Measurements from ENCODE around the gene ZNF385A. TPM values are rescaled to one million over a fixed set of nuclear protein-coding genes. Genes with fewer than 3 reads are reported as not detected.
A peak's percentile ranks its signal among the peaks of the same experiment; 100 is the strongest.

Gene ZNF385A
- total RNA-seq = under 1 TPM; 0.77 to 0.78 TPM
- not detected for polyA plus RNA-seq

GRCh38 chr12:54384591-54385041 lies at the start of gene ZNF385A:
ZNF385A (minus strand) TSS chr12:54384733; CDS start chr12:54384514, 219 bp downstream.
- Mint-ChIP-seq H3K27me3 (no peaks in the 10 kb centered on the region), H3K27ac (peak within 1 kb of the TSS in 2 of 8 donors; percentile 43 to 44), H3K4me3 (no peak within 1 kb of the TSS), H3K36me3 (no peaks in the 10 kb centered on the region), H3K4me1 (peaks cover 2 to 4% (median 4%) of the 10 kb centered on the region in 3 donors), H3K9me3 (no peaks in the 10 kb centered on the region)
- CTCF ChIA-PET = interaction anchor here (0.9 to 1.4 kb wide), 5 partner anchors 13 to 55 kb away, joined by 3 to 5 read pairs (median 3); no protein-coding TSS in a partner anchor
- Histone ChIP-seq H3K4me3 (ENCODE audit: low read length) (no peak within 1 kb of the TSS), H3K36me3 (ENCODE audit: insufficient read depth, low read length) (no peaks in the 10 kb centered on the region), H3K27ac (ENCODE audit: low read depth, low read length) (peak within 1 kb of the TSS; percentile 43), H3K4me1 (ENCODE audit: insufficient read depth, low read length) (no peaks in the 10 kb centered on the region), H3K9me3 (ENCODE audit: low read length) (no peaks in the 10 kb centered on the region), H3K27me3 (ENCODE audit: insufficient read depth, low read length, poor library complexity, severe bottlenecking) (no peaks in the 10 kb centered on the region)
- DNase-seq = no peak
- POLR2A ChIA-PET = no interaction called here

- H3K4me1 ChIP-seq (ENCODE audit: insufficient read depth, low read length) = peaks cover 32% of the 10 kb centered on the region
- ChIA-PET POLR2A (no interaction called here), CTCF (interaction anchor here (1.7 to 11.9 kb wide), 3 partner anchors 13 to 52 kb away, joined by 7 to 386 read pairs (median 10); no protein-coding TSS in a partner anchor)
- Mint-ChIP-seq H3K36me3 (no peaks in the 10 kb centered on the region), H3K4me3 (peak overlapping the region in 6 of 7 donors; percentile 23 to 84 (median 60)), H3K4me1 (peaks cover 36 to 44% (median 37%) of the 10 kb centered on the region in 3 donors), H3K27me3 (peaks cover 1 to 4% of the 10 kb centered on the region in 2 donors), H3K27ac (peak overlapping the region in 5 of 8 donors; percentile 16 to 83 (median 79)), H3K9me3 (no peaks in the 10 kb centered on the region)
- H3K4me3 ChIP-seq (ENCODE audit: low read length) = no peak overlapping the region
- DNase-seq = no peak
- no peaks in the 10 kb centered on the region for H3K27me3 ChIP-seq (ENCODE audit: insufficient read depth, low read length, poor library complexity, severe bottlenecking)
- peak overlapping the region; percentile 28 for H3K27ac ChIP-seq (ENCODE audit: low read depth, low read length)
- H3K36me3 ChIP-seq (ENCODE audit: insufficient read depth, low read length) = no peaks in the 10 kb centered on the region
- no peaks in the 10 kb centered on the region for H3K9me3 ChIP-seq (ENCODE audit: low read length)
These were observed 48.3 kb upstream of the ZNF385A start for GRCh38 chr12:54432815-54433164.

- H3K27ac ChIP-seq (ENCODE audit: low read depth, low read length) = peak overlapping the region; percentile 28
These were observed 47.6 kb upstream of the ZNF385A start for GRCh38 chr12:54431911-54432814.

GRCh38 chr12:54430471-54431069 lies 46.0 kb upstream of the ZNF385A start:
- Histone ChIP-seq H3K9me3 (ENCODE audit: low read length) (no peaks in the 10 kb centered on the region), H3K27ac (ENCODE audit: low read depth, low read length) (no peak overlapping the region), H3K36me3 (ENCODE audit: insufficient read depth, low read length) (no peaks in the 10 kb centered on the region), H3K4me1 (ENCODE audit: insufficient read depth, low read length) (peaks cover 37% of the 10 kb centered on the region), H3K27me3 (ENCODE audit: insufficient read depth, low read length, poor library complexity, severe bottlenecking) (no peaks in the 10 kb centered on the region), H3K4me3 (ENCODE audit: low read length) (no peak overlapping the region)
- peaks cover 44 to 50% (median 46%) of the 10 kb centered on the region in 3 donors for H3K4me1 Mint-ChIP-seq
- peaks cover 2 to 15% of the 10 kb centered on the region in 2 donors for H3K27me3 Mint-ChIP-seq
- POLR2A ChIA-PET = no interaction called here
- DNase-seq = no peak
- H3K4me3 Mint-ChIP-seq = no peak overlapping the region
- H3K27ac Mint-ChIP-seq = peak overlapping the region in 3 of 8 donors; percentile 58 to 72 (median 71)
- no peaks in the 10 kb centered on the region for H3K9me3 Mint-ChIP-seq
- H3K36me3 Mint-ChIP-seq = no peaks in the 10 kb centered on the region
- CTCF ChIA-PET = interaction anchor here (0.9 to 11.9 kb wide), 4 partner anchors 8 to 37 kb away, joined by 3 to 386 read pairs (median 4); no protein-coding TSS in a partner anchor

More at GRCh38 chr12:54431911-54432814, 47.6 kb upstream of the ZNF385A start:
- Histone ChIP-seq H3K4me3 (ENCODE audit: low read length) (no peak overlapping the region), H3K36me3 (ENCODE audit: insufficient read depth, low read length) (no peaks in the 10 kb centered on the region), H3K4me1 (ENCODE audit: insufficient read depth, low read length) (peaks cover 37% of the 10 kb centered on the region), H3K27me3 (ENCODE audit: insufficient read depth, low read length, poor library complexity, severe bottlenecking) (no peaks in the 10 kb centered on the region), H3K9me3 (ENCODE audit: low read length) (no peaks in the 10 kb centered on the region)
- DNase-seq = no peak
- POLR2A ChIA-PET = interaction anchor here (0.6 kb wide), 2 partner anchors 14 to 26 kb away, joined by 3 read pairs; no protein-coding TSS in a partner anchor
- H3K36me3 Mint-ChIP-seq = no peaks in the 10 kb centered on the region
- H3K4me1 Mint-ChIP-seq = peaks cover 42 to 50% (median 43%) of the 10 kb centered on the region in 3 donors
- CTCF ChIA-PET = interaction anchor here (1.2 to 11.9 kb wide), 5 partner anchors 12 to 52 kb away, joined by 3 to 386 read pairs (median 7); no protein-coding TSS in a partner anchor
- H3K27ac Mint-ChIP-seq = peak overlapping the region in 7 of 8 donors; percentile 29 to 83 (median 68)
- no peaks in the 10 kb centered on the region for H3K9me3 Mint-ChIP-seq
- peak overlapping the region in 6 of 7 donors; percentile 23 to 84 (median 62) for H3K4me3 Mint-ChIP-seq
- H3K27me3 Mint-ChIP-seq = peaks cover 1 to 7% of the 10 kb centered on the region in 2 donors

GRCh38 chr12:54429014-54429471 lies 44.5 kb upstream of the ZNF385A start:
- Histone ChIP-seq H3K36me3 (ENCODE audit: insufficient read depth, low read length) (no peaks in the 10 kb centered on the region), H3K4me1 (ENCODE audit: insufficient read depth, low read length) (peaks cover 37% of the 10 kb centered on the region), H3K9me3 (ENCODE audit: low read length) (no peaks in the 10 kb centered on the region), H3K27me3 (ENCODE audit: insufficient read depth, low read length, poor library complexity, severe bottlenecking) (no peaks in the 10 kb centered on the region), H3K27ac (ENCODE audit: low read depth, low read length) (peak overlapping the region; percentile 27), H3K4me3 (ENCODE audit: low read length) (no peak overlapping the region)
- no peak for DNase-seq
- peaks cover 44 to 50% (median 46%) of the 10 kb centered on the region in 3 donors for H3K4me1 Mint-ChIP-seq
- peak overlapping the region in 4 of 7 donors; percentile 3 to 49 (median 35) for H3K4me3 Mint-ChIP-seq
- H3K27ac Mint-ChIP-seq = peak overlapping the region in 4 of 8 donors; percentile 55 to 94 (median 66)
- POLR2A ChIA-PET = no interaction called here
- no peaks in the 10 kb centered on the region for H3K9me3 Mint-ChIP-seq
- CTCF ChIA-PET = interaction anchor here (0.7 to 7.5 kb wide), 8 partner anchors 10 to 60 kb away, joined by 3 to 45 read pairs (median 4); partner anchors contain the start of gene ITGA5
- peaks cover 3 to 18% of the 10 kb centered on the region in 2 donors for H3K27me3 Mint-ChIP-seq
- no peaks in the 10 kb centered on the region for H3K36me3 Mint-ChIP-seq

GRCh38 chr12:54428050-54429013 lies 43.8 kb upstream of the ZNF385A start:
- Histone ChIP-seq H3K36me3 (ENCODE audit: insufficient read depth, low read length) (no peaks in the 10 kb centered on the region), H3K9me3 (ENCODE audit: low read length) (no peaks in the 10 kb centered on the region), H3K27ac (ENCODE audit: low read depth, low read length) (peak overlapping the region; percentile 27), H3K4me1 (ENCODE audit: insufficient read depth, low read length) (peaks cover 35% of the 10 kb centered on the region), H3K27me3 (ENCODE audit: insufficient read depth, low read length, poor library complexity, severe bottlenecking) (no peaks in the 10 kb centered on the region), H3K4me3 (ENCODE audit: low read length) (no peak overlapping the region)
- peak in 1 of 5 donors; percentile 33 for DNase-seq
- Mint-ChIP-seq H3K27ac (peak overlapping the region in 7 of 8 donors; percentile 23 to 94 (median 82)), H3K4me3 (peak overlapping the region in 5 of 7 donors; percentile 3 to 49 (median 39)), H3K27me3 (peaks cover 5 to 18% of the 10 kb centered on the region in 2 donors), H3K4me1 (peaks cover 41 to 47% (median 44%) of the 10 kb centered on the region in 3 donors), H3K36me3 (no peaks in the 10 kb centered on the region), H3K9me3 (no peaks in the 10 kb centered on the region)
- CTCF ChIA-PET = interaction anchor here (0.9 to 7.5 kb wide), 6 partner anchors 10 to 58 kb away, joined by 3 to 45 read pairs (median 7); partner anchors contain the start of gene ITGA5
- POLR2A ChIA-PET = no interaction called here

GRCh38 chr12:54427106-54427505 lies 42.6 kb upstream of the ZNF385A start:
- H3K27ac ChIP-seq (ENCODE audit: low read depth, low read length) = no peak overlapping the region
- no peak for DNase-seq
- H3K4me3 Mint-ChIP-seq = no peak overlapping the region
- CTCF ChIA-PET = interaction anchor here (1.6 to 7.5 kb wide), 3 partner anchors 12 to 47 kb away, joined by 3 to 45 read pairs (median 21); no protein-coding TSS in a partner anchor
- H3K4me1 ChIP-seq (ENCODE audit: insufficient read depth, low read length) = peaks cover 23% of the 10 kb centered on the region
- no peaks in the 10 kb centered on the region for H3K9me3 ChIP-seq (ENCODE audit: low read length)
- H3K4me3 ChIP-seq (ENCODE audit: low read length) = no peak overlapping the region
- no peaks in the 10 kb centered on the region for H3K36me3 ChIP-seq (ENCODE audit: insufficient read depth, low read length)
- H3K27ac Mint-ChIP-seq = peak overlapping the region in 2 of 8 donors; percentile 45 to 64
- H3K4me1 Mint-ChIP-seq = peaks cover 30 to 35% (median 35%) of the 10 kb centered on the region in 3 donors
- H3K27me3 ChIP-seq (ENCODE audit: insufficient read depth, low read length, poor library complexity, severe bottlenecking) = no peaks in the 10 kb centered on the region
- H3K9me3 Mint-ChIP-seq = no peaks in the 10 kb centered on the region
- H3K36me3 Mint-ChIP-seq = no peaks in the 10 kb centered on the region
- peaks cover 8 to 18% of the 10 kb centered on the region in 2 donors for H3K27me3 Mint-ChIP-seq
- POLR2A ChIA-PET = no interaction called here

Measured in CD8-positive, alpha-beta memory T cell (primary cell).